Esophagus squamous epithelium (tissue), 4 donors: Measurements from ENCODE around the gene SPTLC1.

Experiments used
- CTCF ChIP-seq, 6 experiments: fragments of 450-650 bp in 4 of 6; fragments of 200-600 bp in 2 of 6; sonication (generic) in 2 of 6; IDR thresholded peaks; one replicate each; pipeline ENCODE4 v1.5.1; 2016 to 2019; ENCODE audit warnings: antibody characterized with exemption in 6 of 6, mild to moderate bottlenecking in 4 of 6, moderate library complexity in 4 of 6
- POLR2A ChIP-seq, 4 donors: fragments of 450-650 bp; IDR thresholded peaks; one replicate each; pipeline ENCODE4 v1.6.1; 2017; ENCODE audit warnings: antibody characterized with exemption in 4 of 4, mild to moderate bottlenecking in 4 of 4, moderate library complexity in 3 of 4

- no peak for TF ChIP-seq CTCF (IDR thresholded peaks at IDR 0.05)
- no peak for TF ChIP-seq POLR2A (IDR thresholded peaks at IDR 0.05)
Observed at GRCh38 chr9:92159058-92159457, 43.8 kb upstream of the SPTLC1 start.
